ENCODE data around the gene SLU7. TPM values are rescaled to one million over a fixed set of nuclear protein-coding genes. Genes with fewer than 3 reads are reported as not detected.

The SLU7 gene
- total RNA-seq, 1 donor from 2014 or later, result 111 TPM

DNA sequence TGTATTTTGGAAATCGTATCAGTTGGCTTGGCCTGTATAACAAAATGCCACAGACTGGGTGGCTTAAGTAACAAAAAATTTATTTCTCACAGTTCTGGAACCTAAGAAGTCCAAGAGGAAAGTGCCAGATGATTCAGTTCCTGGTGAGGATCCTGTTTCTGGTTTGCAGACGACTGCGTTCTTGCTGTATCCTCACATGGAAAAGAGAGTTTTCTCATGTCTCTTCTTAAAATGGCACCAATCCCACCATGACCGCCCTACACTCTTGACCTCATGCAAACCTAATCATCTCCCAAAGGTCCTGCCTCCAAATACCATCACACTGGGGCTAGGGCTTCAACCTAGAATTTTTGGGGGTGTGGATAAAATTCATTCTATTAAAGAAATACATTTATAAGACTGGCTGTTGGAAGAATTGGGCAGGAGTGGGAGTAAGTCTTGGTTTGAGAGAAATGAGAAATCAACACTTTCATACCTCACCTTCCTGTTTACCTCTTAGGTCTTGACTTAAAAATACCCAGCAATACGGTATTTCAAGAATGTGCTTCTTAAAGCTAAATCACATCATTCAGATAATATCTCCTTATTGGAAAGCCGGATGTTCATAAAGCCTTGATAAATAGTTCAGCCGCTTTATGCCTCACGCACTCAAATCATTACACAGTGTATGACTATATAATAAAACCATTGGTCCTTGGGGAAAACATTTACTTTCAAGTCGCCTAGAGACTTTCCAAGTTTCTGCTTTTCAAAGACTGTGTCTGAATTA lies 31.5 kb upstream of the SLU7 start:
- DNase-seq (ENCODE audit: low read depth), result no peak

- DNase-seq (ENCODE audit: low read depth), result no peak
Measured at GRCh38 chr5:160449458-160449857, 30.6 kb upstream of the SLU7 start.

DNA sequence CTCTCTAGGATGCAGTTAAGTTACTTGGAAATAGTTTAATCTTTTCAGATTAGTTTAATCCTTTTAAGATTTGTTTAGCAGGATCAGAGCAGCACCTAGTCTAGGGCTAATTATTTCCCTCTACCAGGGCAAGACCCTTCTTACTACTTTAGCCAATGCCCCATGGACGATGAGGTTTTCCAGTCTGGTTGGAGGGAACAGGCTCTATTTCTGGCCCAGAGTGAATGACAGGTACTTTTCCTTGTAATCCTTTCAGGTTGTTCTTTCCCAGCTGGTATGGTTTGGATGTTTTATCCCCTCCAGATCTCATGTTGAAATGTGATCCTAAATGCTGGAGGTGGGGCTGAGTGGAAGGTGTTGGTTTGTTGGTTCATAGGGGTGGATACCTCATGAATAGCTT lies 30.0 kb upstream of the SLU7 start:
- DNase-seq (ENCODE audit: low read depth), result no peak

DNA sequence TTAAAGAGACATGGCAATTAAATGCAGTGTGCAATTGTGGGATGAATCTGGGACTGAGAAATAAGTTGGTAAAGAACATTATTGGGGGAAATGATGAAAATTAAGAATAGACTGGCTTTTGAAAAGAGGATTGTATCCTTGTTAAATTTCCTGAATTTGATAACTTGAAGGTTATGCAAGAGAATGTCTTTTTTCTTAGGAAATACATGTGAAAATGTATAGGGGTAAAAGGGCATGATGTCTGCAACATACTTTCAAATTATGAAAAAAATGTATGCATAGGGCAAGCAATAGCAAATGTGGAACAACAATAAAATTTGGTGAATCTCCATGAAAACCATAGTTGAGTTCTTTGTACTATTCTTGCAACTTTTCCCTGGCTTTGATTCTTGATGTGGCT lies 26.9 kb upstream of the SLU7 start:
- no peak for DNase-seq (ENCODE audit: low read depth)

DNA sequence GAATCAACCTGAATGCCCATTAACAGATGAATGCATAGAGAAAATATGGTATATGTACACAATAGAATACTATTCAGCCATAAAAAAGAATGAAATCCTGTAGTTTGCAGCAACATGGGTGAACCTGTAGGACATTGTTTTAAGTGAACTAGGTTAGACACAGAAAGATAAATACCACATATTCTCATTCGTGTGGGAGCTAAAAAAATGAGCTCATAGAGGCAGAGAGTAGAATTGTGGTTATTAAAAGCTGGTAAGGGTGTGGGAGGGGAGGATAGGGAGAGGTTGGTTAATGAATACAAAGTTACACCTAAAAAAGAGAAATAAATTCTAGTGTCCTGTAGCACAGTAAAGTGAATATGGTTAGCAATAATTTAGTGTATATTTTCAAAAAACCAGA lies 26.3 kb upstream of the SLU7 start:
- no peak for DNase-seq (ENCODE audit: low read depth)

- no peak for DNase-seq (ENCODE audit: low read depth)
Measured at GRCh38 chr5:160444407-160444806, 25.5 kb upstream of the SLU7 start.

- DNase-seq (ENCODE audit: low read depth), result peak; percentile 36
Measured at GRCh38 chr5:160442824-160443431, 24.0 kb upstream of the SLU7 start.

GRCh38 chr5:160441311-160441781 lies 22.5 kb upstream of the SLU7 start:
- DNase-seq (ENCODE audit: low read depth), result peak; percentile 28

DNA sequence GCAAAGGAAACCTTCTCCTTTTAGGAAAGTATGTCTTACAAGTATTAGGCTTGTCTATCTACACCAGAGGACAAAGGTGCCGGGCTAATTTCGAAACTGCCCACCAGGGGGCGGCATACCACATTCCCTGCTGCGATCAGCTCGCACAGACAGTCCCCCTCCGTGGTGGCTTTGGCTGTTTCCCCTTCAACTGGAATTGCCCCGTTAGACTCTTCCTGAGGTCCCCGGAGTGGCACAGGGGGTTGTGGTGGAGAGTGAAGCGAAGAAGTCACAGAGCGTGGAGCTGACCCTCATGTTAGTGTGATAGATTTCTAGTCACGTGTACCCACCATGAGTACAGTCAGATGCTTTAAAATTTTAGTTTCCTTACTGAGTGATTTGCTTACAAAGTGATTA lies 20.3 kb upstream of the SLU7 start:
- DNase-seq (ENCODE audit: low read depth), result peak; percentile 66

- peak; percentile 63 for DNase-seq (ENCODE audit: low read depth)
Measured at GRCh38 chr5:160438316-160439204, 19.7 kb upstream of the SLU7 start.

GRCh38 chr5:160437271-160437670 lies 18.4 kb upstream of the SLU7 start:
- DNase-seq (ENCODE audit: low read depth), result no peak

GRCh38 chr5:160436661-160437060 lies 17.8 kb upstream of the SLU7 start:
- DNase-seq (ENCODE audit: low read depth), result peak; percentile 84

DNA sequence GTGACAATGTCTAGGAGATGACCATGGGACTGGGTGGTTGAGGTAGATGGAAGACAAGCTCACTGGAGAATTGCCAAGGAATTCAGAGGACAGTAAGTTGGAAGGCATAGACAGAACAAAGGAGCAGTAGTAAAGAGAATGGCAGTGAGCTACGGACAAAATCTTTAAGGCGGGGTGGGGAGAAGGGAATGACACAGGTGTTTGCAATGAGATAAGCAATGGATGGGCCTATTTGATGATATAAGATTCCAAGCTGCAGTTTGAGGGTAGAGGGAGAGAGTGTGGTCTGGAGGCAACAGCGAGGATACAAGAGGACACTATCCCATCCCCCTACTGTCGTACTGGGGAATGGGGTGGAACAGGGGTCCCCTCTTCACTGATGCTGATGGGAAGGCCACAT lies 17.1 kb upstream of the SLU7 start:
- DNase-seq (ENCODE audit: low read depth), result no peak

- DNase-seq (ENCODE audit: low read depth), result no peak
Measured at GRCh38 chr5:160435532-160435931, 16.7 kb upstream of the SLU7 start.

- peak; percentile 96 for DNase-seq (ENCODE audit: low read depth)
Measured at GRCh38 chr5:160434022-160434531, 15.2 kb upstream of the SLU7 start.

- no peak for DNase-seq (ENCODE audit: low read depth)
Measured at GRCh38 chr5:160432787-160433186, 13.9 kb upstream of the SLU7 start.

DNA sequence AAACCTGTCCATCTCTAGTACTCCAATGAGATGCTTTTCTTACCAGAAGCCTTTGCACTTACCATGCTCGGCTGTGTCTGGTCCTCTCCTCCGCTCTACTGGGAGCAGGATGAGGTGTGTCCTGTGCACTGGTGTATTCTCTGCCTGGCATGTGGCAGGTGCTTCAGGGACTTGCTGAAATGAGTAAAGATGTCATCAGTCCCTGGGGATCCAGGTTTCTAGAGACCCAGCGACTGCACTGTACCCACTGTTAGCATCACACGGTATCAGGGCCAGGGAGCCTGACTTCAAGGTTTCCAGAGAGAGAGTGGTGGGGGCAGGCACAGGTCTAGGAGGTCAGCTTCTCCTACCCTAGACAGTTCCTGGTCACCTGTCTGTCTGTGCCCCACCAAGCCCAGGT lies 13.3 kb upstream of the SLU7 start:
- no peak for DNase-seq (ENCODE audit: low read depth)

- DNase-seq (ENCODE audit: low read depth), result no peak
Measured at GRCh38 chr5:160427607-160428006, 8.7 kb upstream of the SLU7 start.

- DNase-seq (ENCODE audit: low read depth), result peak; percentile 48
Measured at GRCh38 chr5:160423099-160423498, 4.2 kb upstream of the SLU7 start.

GRCh38 chr5:160421625-160422258 lies 2.9 kb upstream of the SLU7 start, which contains the start of gene PTTG1:
PTTG1 (plus strand) TSS chr5:160421855; CDS start chr5:160422313, 458 bp downstream.
- peak; percentile 93 for DNase-seq (ENCODE audit: low read depth)

GRCh38 chr5:160420331-160420610 lies 1.4 kb upstream of the SLU7 start:
- DNase-seq (ENCODE audit: low read depth), result no peak

Data from renal cortical epithelial cell (primary cell).